NCI-H82 treated with DMSO at 0.1 percent for 48 hours (cell line): Measurements from ENCODE around the gene PARM1.

ENCODE experiments used
- DNase-seq: peaks from one replicate; lab custom pipeline; 2025; ENCODE audit not compliant: unreplicated experiment; lab: John Stamatoyannopoulos, UW

The PARM1 gene

GRCh38 chr4:74932832-74933561, at the start of gene PARM1:
Gene PARM1, plus strand, starts transcription at chr4:74933116. Its CDS starts 212 bp downstream, at chr4:74933328.
- peak; percentile 44 for DNase-seq

- no peak for DNase-seq
Measured at GRCh38 chr4:74884266-74884665, 48.6 kb upstream of the PARM1 start.

- DNase-seq, result no peak
Measured at GRCh38 chr4:74886484-74886883, 46.4 kb upstream of the PARM1 start.

GRCh38 chr4:74890341-74890740, 42.6 kb upstream of the PARM1 start:
- no peak for DNase-seq

- DNase-seq, result no peak
Measured at GRCh38 chr4:74891037-74891436, 41.9 kb upstream of the PARM1 start.

GRCh38 chr4:74893171-74893570, 39.7 kb upstream of the PARM1 start:
- DNase-seq, result no peak

- no peak for DNase-seq
Measured at GRCh38 chr4:74896595-74896994, 36.3 kb upstream of the PARM1 start.

GRCh38 chr4:74897386-74897785, 35.5 kb upstream of the PARM1 start:
- DNase-seq, result no peak

- DNase-seq, result no peak
Measured at GRCh38 chr4:74900862-74901261, 32.1 kb upstream of the PARM1 start.

- DNase-seq, result no peak
Measured at GRCh38 chr4:74904509-74905065, 28.3 kb upstream of the PARM1 start.

- no peak for DNase-seq
Measured at GRCh38 chr4:74906771-74907170, 26.1 kb upstream of the PARM1 start.

- no peak for DNase-seq
Measured at GRCh38 chr4:74919783-74920182, 13.1 kb upstream of the PARM1 start.

- no peak for DNase-seq
Measured at GRCh38 chr4:74920704-74921103, 12.2 kb upstream of the PARM1 start.

GRCh38 chr4:74921490-74921889, 11.4 kb upstream of the PARM1 start:
- DNase-seq, result no peak

GRCh38 chr4:74926007-74926406, 6.9 kb upstream of the PARM1 start:
- no peak for DNase-seq

- DNase-seq, result no peak
Measured at GRCh38 chr4:74930162-74930561, 2.8 kb upstream of the PARM1 start.

GRCh38 chr4:74931376-74931775, 1.5 kb upstream of the PARM1 start:
- DNase-seq, result no peak

- DNase-seq, result no peak
Measured at GRCh38 chr4:74932010-74932409, 906 bp upstream of the PARM1 start.

GRCh38 chr4:74933562-74934015, 673 bp downstream of the PARM1 start:
- DNase-seq, result no peak

- DNase-seq, result no peak
Measured at GRCh38 chr4:74934016-74934831, 1.3 kb downstream of the PARM1 start.

GRCh38 chr4:74934888-74935287, 2.0 kb downstream of the PARM1 start:
- no peak for DNase-seq

GRCh38 chr4:74941123-74941522, 8.2 kb downstream of the PARM1 start:
- no peak for DNase-seq
